Activated CD4-positive, alpha-beta T cell treated with anti-CD3 and anti-CD28 coated beads, Interleukin-2, amount 10 ng/mL, durations not matched to agents 7 days and 5 days (primary cell): ENCODE data around the gene LRIG1. TPM values are rescaled to one million over a fixed set of nuclear protein-coding genes. Genes with fewer than 3 reads are reported as not detected.

Experiments used
- CTCF ChIA-PET: fragments of 350-600 bp; sonication (Branson Sonifier 250); formaldehyde crosslinking; loops from one replicate; lab custom pipeline; 2021; ENCODE audit warnings: antibody characterized with exemption; lab: Charles Lee
- POLR2A ChIA-PET: fragments of 350-600 bp; sonication (Branson Sonifier 250); formaldehyde crosslinking; loops from one replicate; lab custom pipeline; 2021; ENCODE audit warnings: antibody characterized with exemption; lab: Charles Lee
- DNase-seq: peaks from one replicate; pipeline ENCODE4 v3.0.0-alpha.2; 2020
- H3K27ac Mint-ChIP-seq: one replicate; pipeline ENCODE4 v1.8.0; 2021; ENCODE audit warnings: mild to moderate bottlenecking, moderate library complexity, mixed read lengths
- H3K27me3 Mint-ChIP-seq: one replicate; pipeline ENCODE4 v1.8.0; 2021; ENCODE audit warnings: mixed read lengths
- H3K36me3 Mint-ChIP-seq: one replicate; pipeline ENCODE4 v1.8.0; 2021; ENCODE audit warnings: low read depth, mixed read lengths
- H3K4me1 Mint-ChIP-seq: one replicate; pipeline ENCODE4 v1.8.0; 2021; ENCODE audit warnings: mixed read lengths
- H3K4me3 Mint-ChIP-seq: one replicate; pipeline ENCODE4 v1.8.0; 2021; ENCODE audit warnings: mild to moderate bottlenecking, moderate library complexity, mixed read lengths
- H3K9me3 Mint-ChIP-seq: one replicate; pipeline ENCODE4 v1.8.0; 2021; ENCODE audit warnings: mixed read lengths
- total RNA-seq, 2 experiments: library from RNA; stranded (reverse); gene quantifications; one replicate each; pipeline ENCODE4 v1.2.3, GENCODE V29; 2021

The LRIG1 gene
- total RNA-seq, 2 experiments from 2014 or later = 26.1 to 26.4 TPM

- no peak overlapping the region for H3K4me3 Mint-ChIP-seq
- H3K27me3 Mint-ChIP-seq = peaks cover 2% of the 10 kb centered on the region
- CTCF ChIA-PET = interaction anchor here (1.8 to 5.2 kb wide), 2 partner anchors 9 to 23 kb away, joined by 9 to 25 read pairs; no protein-coding TSS in a partner anchor
Observed at GRCh38 chr3:66492672-66493071, 8.2 kb downstream of the LRIG1 start.

GRCh38 chr3:66492071-66492470 is 8.8 kb downstream of the LRIG1 start:
- ChIA-PET CTCF (interaction anchor here (1.3 to 5.2 kb wide), 5 partner anchors 8 to 22 kb away, joined by 4 to 25 read pairs (median 8); no protein-coding TSS in a partner anchor), POLR2A (no interaction called here)
- Mint-ChIP-seq H3K4me3 (no peak overlapping the region), H3K9me3 (no peaks in the 10 kb centered on the region), H3K27me3 (peaks cover 2% of the 10 kb centered on the region), H3K4me1 (peaks cover 91% of the 10 kb centered on the region), H3K27ac (no peak overlapping the region), H3K36me3 (peaks cover 14% of the 10 kb centered on the region)
- no peak for DNase-seq

More at GRCh38 chr3:66492672-66493071, 8.2 kb downstream of the LRIG1 start:
- Mint-ChIP-seq H3K9me3 (no peaks in the 10 kb centered on the region), H3K4me1 (peaks cover 90% of the 10 kb centered on the region), H3K36me3 (peaks cover 14% of the 10 kb centered on the region), H3K27ac (no peak overlapping the region)
- POLR2A ChIA-PET = no interaction called here
- no peak for DNase-seq

- ChIA-PET POLR2A (no interaction called here), CTCF (interaction anchor here (0.7 to 5.2 kb wide), 10 partner anchors 10 to 547 kb away, joined by 3 to 25 read pairs (median 6); partner anchors contain the start of gene LRIG1)
- peaks cover 89% of the 10 kb centered on the region for H3K4me1 Mint-ChIP-seq
- peak overlapping the region; percentile 86 for H3K27ac Mint-ChIP-seq
- DNase-seq = no peak
- H3K27me3 Mint-ChIP-seq = peaks cover 2% of the 10 kb centered on the region
- H3K4me3 Mint-ChIP-seq = no peak overlapping the region
- H3K36me3 Mint-ChIP-seq = peaks cover 15% of the 10 kb centered on the region
- no peaks in the 10 kb centered on the region for H3K9me3 Mint-ChIP-seq
Observed at GRCh38 chr3:66490984-66491383, 9.8 kb downstream of the LRIG1 start.

- Mint-ChIP-seq H3K27ac (peak overlapping the region; percentile 86), H3K27me3 (peaks cover 2% of the 10 kb centered on the region), H3K36me3 (peaks cover 23% of the 10 kb centered on the region), H3K4me3 (peak overlapping the region; percentile 57), H3K4me1 (peaks cover 89% of the 10 kb centered on the region), H3K9me3 (no peaks in the 10 kb centered on the region)
- peak; percentile 40 for DNase-seq
- ChIA-PET POLR2A (no interaction called here), CTCF (interaction anchor here (0.7 to 5.2 kb wide), 9 partner anchors 9 to 548 kb away, joined by 3 to 25 read pairs (median 5); no protein-coding TSS in a partner anchor)
Observed at GRCh38 chr3:66490214-66490613, 10.6 kb downstream of the LRIG1 start.

- Mint-ChIP-seq H3K27ac (peak overlapping the region; percentile 86), H3K27me3 (peaks cover 2% of the 10 kb centered on the region), H3K9me3 (no peaks in the 10 kb centered on the region), H3K36me3 (peaks cover 25% of the 10 kb centered on the region), H3K4me1 (peaks cover 85% of the 10 kb centered on the region), H3K4me3 (peak overlapping the region; percentile 57)
- DNase-seq = no peak
- ChIA-PET CTCF (interaction anchor here (1.0 to 5.2 kb wide), 6 partner anchors 9 to 83 kb away, joined by 3 to 25 read pairs (median 7); no protein-coding TSS in a partner anchor), POLR2A (no interaction called here)
Observed at GRCh38 chr3:66489581-66489980, 11.2 kb downstream of the LRIG1 start.

- Mint-ChIP-seq H3K36me3 (peaks cover 24% of the 10 kb centered on the region), H3K4me1 (peaks cover 86% of the 10 kb centered on the region), H3K27me3 (peaks cover 1% of the 10 kb centered on the region), H3K9me3 (no peaks in the 10 kb centered on the region), H3K27ac (peak overlapping the region; percentile 86), H3K4me3 (peak overlapping the region; percentile 57)
- ChIA-PET POLR2A (no interaction called here), CTCF (interaction anchor here (1.3 to 5.2 kb wide), 4 partner anchors 8 to 19 kb away, joined by 3 to 25 read pairs (median 8); no protein-coding TSS in a partner anchor)
- DNase-seq = no peak
Observed at GRCh38 chr3:66489115-66489514, 11.7 kb downstream of the LRIG1 start.

GRCh38 chr3:66488492-66488891 is 12.3 kb downstream of the LRIG1 start:
- no peaks in the 10 kb centered on the region for H3K9me3 Mint-ChIP-seq
- peaks cover 86% of the 10 kb centered on the region for H3K4me1 Mint-ChIP-seq
- CTCF ChIA-PET = interaction anchor here (1.0 to 5.2 kb wide), 2 partner anchors 10 to 18 kb away, joined by 3 to 25 read pairs; no protein-coding TSS in a partner anchor
- no peak overlapping the region for H3K4me3 Mint-ChIP-seq
- H3K36me3 Mint-ChIP-seq = peaks cover 20% of the 10 kb centered on the region
- peak overlapping the region; percentile 86 for H3K27ac Mint-ChIP-seq
- POLR2A ChIA-PET = no interaction called here
- no peaks in the 10 kb centered on the region for H3K27me3 Mint-ChIP-seq
- no peak for DNase-seq

GRCh38 chr3:66487465-66487864 is 13.4 kb downstream of the LRIG1 start:
- no peak overlapping the region for H3K27ac Mint-ChIP-seq
- ChIA-PET POLR2A (no interaction called here), CTCF (interaction anchor here (1.0 kb wide), 1 partner anchor 11 kb away, joined by 3 read pairs; no protein-coding TSS in a partner anchor)
- H3K4me3 Mint-ChIP-seq = no peak overlapping the region
- H3K9me3 Mint-ChIP-seq = no peaks in the 10 kb centered on the region
- peaks cover 11% of the 10 kb centered on the region for H3K36me3 Mint-ChIP-seq
- H3K4me1 Mint-ChIP-seq = peaks cover 84% of the 10 kb centered on the region
- no peak for DNase-seq
- H3K27me3 Mint-ChIP-seq = no peaks in the 10 kb centered on the region

- no peaks in the 10 kb centered on the region for H3K9me3 Mint-ChIP-seq
- no peak for DNase-seq
- ChIA-PET CTCF (interaction anchor here (0.6 to 1.7 kb wide), 3 partner anchors 8 to 266 kb away, joined by 3 to 4 read pairs (median 4); no protein-coding TSS in a partner anchor), POLR2A (no interaction called here)
- no peak overlapping the region for H3K4me3 Mint-ChIP-seq
- no peaks in the 10 kb centered on the region for H3K27me3 Mint-ChIP-seq
- peaks cover 76% of the 10 kb centered on the region for H3K4me1 Mint-ChIP-seq
- peaks cover 11% of the 10 kb centered on the region for H3K36me3 Mint-ChIP-seq
- H3K27ac Mint-ChIP-seq = no peak overlapping the region
Observed at GRCh38 chr3:66486646-66487045, 14.2 kb downstream of the LRIG1 start.

GRCh38 chr3:66486202-66486601 is 14.6 kb downstream of the LRIG1 start:
- no peak for DNase-seq
- no peaks in the 10 kb centered on the region for H3K27me3 Mint-ChIP-seq
- H3K36me3 Mint-ChIP-seq = peaks cover 11% of the 10 kb centered on the region
- no peak overlapping the region for H3K4me3 Mint-ChIP-seq
- H3K9me3 Mint-ChIP-seq = no peaks in the 10 kb centered on the region
- CTCF ChIA-PET = interaction anchor here (0.6 to 1.7 kb wide), 3 partner anchors 8 to 266 kb away, joined by 3 to 4 read pairs (median 4); no protein-coding TSS in a partner anchor
- no peak overlapping the region for H3K27ac Mint-ChIP-seq
- POLR2A ChIA-PET = no interaction called here
- H3K4me1 Mint-ChIP-seq = peaks cover 75% of the 10 kb centered on the region

- Mint-ChIP-seq H3K9me3 (peaks cover 2% of the 10 kb centered on the region), H3K4me3 (no peak overlapping the region), H3K27ac (no peak overlapping the region), H3K4me1 (peaks cover 67% of the 10 kb centered on the region), H3K36me3 (peaks cover 14% of the 10 kb centered on the region), H3K27me3 (no peaks in the 10 kb centered on the region)
- DNase-seq = no peak
- POLR2A ChIA-PET = no interaction called here
- CTCF ChIA-PET = interaction anchor here (1.7 to 2.6 kb wide), 2 partner anchors 9 to 11 kb away, joined by 4 to 19 read pairs; no protein-coding TSS in a partner anchor
Observed at GRCh38 chr3:66485291-66485968, 15.4 kb downstream of the LRIG1 start.

GRCh38 chr3:66484106-66484844 is 16.5 kb downstream of the LRIG1 start:
- POLR2A ChIA-PET = no interaction called here
- peaks cover 56% of the 10 kb centered on the region for H3K4me1 Mint-ChIP-seq
- no peak overlapping the region for H3K4me3 Mint-ChIP-seq
- H3K27ac Mint-ChIP-seq = peak overlapping the region; percentile 28
- H3K9me3 Mint-ChIP-seq = peaks cover 11% of the 10 kb centered on the region
- CTCF ChIA-PET = interaction anchor here (1.1 to 2.6 kb wide), 4 partner anchors 8 to 19 kb away, joined by 3 to 19 read pairs (median 8); no protein-coding TSS in a partner anchor
- no peaks in the 10 kb centered on the region for H3K27me3 Mint-ChIP-seq
- DNase-seq = no peak
- H3K36me3 Mint-ChIP-seq = peaks cover 25% of the 10 kb centered on the region
